ENCODE measurements around the gene CDC123.

The CDC123 gene

DNA sequence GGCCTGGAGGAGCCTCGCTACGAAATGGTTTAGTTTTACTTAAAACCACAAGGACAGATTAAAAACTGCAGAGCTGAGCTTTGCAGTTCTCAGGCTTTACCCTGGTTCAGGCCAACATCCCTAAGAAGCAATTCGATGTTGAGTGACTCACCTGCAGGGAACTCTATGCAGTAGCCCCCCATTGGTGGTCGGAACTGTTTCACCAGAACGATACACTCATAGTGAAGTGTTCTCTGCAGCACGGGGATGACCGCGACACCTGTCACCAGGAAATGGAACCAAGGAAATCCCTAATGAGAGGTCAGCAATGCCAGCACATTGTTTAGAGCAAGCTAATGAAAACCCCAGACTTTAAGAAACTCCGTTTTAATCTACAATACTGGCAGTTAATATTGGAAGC lies 18.3 kb upstream of the CDC123 start (continued):
- TF ChIP-seq, protein P1, sequence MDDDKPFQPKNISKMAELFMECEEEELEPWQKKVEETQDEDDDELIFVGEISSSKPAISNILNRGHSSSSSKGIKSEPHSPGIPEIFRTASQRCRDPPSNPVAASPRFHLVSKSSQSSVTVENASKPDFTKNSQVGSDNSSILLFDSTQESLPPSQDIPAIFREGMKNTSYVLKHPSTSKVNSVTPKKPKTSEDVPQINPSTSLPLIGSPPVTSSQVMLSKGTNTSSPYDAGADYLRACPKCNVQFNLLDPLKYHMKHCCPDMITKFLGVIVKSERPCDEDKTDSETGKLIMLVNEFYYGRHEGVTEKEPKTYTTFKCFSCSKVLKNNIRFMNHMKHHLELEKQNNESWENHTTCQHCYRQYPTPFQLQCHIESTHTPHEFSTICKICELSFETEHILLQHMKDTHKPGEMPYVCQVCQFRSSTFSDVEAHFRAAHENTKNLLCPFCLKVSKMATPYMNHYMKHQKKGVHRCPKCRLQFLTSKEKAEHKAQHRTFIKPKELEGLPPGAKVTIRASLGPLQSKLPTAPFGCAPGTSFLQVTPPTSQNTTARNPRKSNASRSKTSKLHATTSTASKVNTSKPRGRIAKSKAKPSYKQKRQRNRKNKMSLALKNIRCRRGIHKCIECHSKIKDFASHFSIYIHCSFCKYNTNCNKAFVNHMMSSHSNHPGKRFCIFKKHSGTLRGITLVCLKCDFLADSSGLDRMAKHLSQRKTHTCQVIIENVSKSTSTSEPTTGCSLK (tag by site-specific recombination; IDR thresholded peaks at IDR 0.05), result no peak
- TF ChIP-seq ZEB2 (tag by site-specific recombination; IDR thresholded peaks at IDR 0.05), result no peak
- no peak for TF ChIP-seq ZNF248 (tag by site-specific recombination; IDR thresholded peaks at IDR 0.05)
- TF ChIP-seq, protein P2, sequence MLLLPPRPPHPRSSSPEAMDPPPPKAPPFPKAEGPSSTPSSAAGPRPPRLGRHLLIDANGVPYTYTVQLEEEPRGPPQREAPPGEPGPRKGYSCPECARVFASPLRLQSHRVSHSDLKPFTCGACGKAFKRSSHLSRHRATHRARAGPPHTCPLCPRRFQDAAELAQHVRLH (tag by site-specific recombination; IDR thresholded peaks at IDR 0.05), result no peak
- TF ChIP-seq ZNF391 (tag by site-specific recombination; IDR thresholded peaks at IDR 0.05; ENCODE audit: borderline replicate concordance, low read depth), result no peak
- TF ChIP-seq HOXA7 (CRISPR knock-in tag; IDR thresholded peaks at IDR 0.05; ENCODE audit: borderline replicate concordance), result no peak
- TF ChIP-seq ZNF155 (tag by site-specific recombination; IDR thresholded peaks at IDR 0.05), result no peak
- TF ChIP-seq, protein P3, sequence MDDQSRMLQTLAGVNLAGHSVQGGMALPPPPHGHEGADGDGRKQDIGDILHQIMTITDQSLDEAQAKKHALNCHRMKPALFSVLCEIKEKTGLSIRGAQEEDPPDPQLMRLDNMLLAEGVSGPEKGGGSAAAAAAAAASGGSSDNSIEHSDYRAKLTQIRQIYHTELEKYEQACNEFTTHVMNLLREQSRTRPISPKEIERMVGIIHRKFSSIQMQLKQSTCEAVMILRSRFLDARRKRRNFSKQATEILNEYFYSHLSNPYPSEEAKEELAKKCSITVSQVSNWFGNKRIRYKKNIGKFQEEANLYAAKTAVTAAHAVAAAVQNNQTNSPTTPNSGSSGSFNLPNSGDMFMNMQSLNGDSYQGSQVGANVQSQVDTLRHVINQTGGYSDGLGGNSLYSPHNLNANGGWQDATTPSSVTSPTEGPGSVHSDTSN (CRISPR knock-in tag; IDR thresholded peaks at IDR 0.05), result no peak
- TF ChIP-seq EGR2 (tag by site-specific recombination; IDR thresholded peaks at IDR 0.05; ENCODE audit: low read depth), result no peak
- TF ChIP-seq WT1 (tag by site-specific recombination; IDR thresholded peaks at IDR 0.05), result no peak
- no peak for TF ChIP-seq ZNF501 (tag by site-specific recombination; IDR thresholded peaks at IDR 0.05)
- TF ChIP-seq ZNF792 (tag by site-specific recombination; IDR thresholded peaks at IDR 0.05), result no peak

DNA sequence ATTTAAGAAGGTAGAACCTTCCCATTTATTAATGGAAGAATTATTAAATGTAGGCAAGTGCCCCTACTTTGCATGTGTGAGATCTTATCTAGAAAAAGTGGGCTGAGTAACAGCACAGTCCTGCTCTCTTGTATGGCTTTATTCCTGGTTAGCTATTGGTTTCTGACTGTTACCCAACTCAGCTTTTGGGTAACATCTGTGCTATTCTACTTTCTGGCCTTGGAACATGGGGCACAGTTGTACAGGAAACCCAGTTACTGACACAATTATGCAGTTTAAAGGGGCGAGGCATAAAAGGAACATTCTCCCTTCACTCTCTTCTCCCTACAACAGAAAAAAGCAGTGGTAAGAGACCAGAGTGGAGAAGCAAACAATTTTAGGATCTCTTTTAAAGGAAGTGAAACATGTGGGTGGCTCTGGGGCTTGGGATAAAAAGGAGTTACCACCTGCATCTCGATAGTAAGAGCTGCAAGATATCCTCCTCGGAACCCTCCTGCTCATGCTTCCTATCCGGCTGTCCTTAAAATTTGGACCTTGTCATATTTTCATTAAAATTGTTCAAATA lies 16.3 kb upstream of the CDC123 start:
- ChIA-PET POLR2A (no interaction called here), CTCF (interaction anchor here (1.2 kb wide), 1 partner anchor 35 kb away, joined by 3 read pairs; no protein-coding TSS in a partner anchor)
- no peak for TF ChIP-seq ZIC2 (tag by site-specific recombination; IDR thresholded peaks at IDR 0.05)
- TF ChIP-seq, protein P4, sequence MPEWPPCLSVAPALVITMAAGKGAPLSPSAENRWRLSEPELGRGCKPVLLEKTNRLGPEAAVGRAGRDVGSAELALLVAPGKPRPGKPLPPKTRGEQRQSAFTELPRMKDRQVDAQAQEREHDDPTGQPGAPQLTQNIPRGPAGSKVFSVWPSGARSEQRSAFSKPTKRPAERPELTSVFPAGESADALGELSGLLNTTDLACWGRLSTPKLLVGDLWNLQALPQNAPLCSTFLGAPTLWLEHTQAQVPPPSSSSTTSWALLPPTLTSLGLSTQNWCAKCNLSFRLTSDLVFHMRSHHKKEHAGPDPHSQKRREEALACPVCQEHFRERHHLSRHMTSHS (tag by site-specific recombination; IDR thresholded peaks at IDR 0.05), result no peak
- TF ChIP-seq BCL11A (tag by site-specific recombination; IDR thresholded peaks at IDR 0.05; ENCODE audit: low read depth), result no peak
- no peak for TF ChIP-seq ZNF155 (tag by site-specific recombination; IDR thresholded peaks at IDR 0.05)
- no peak for TF ChIP-seq ZNF202 (tag by site-specific recombination; IDR thresholded peaks at IDR 0.05; ENCODE audit: borderline replicate concordance)
- TF ChIP-seq, protein P5, sequence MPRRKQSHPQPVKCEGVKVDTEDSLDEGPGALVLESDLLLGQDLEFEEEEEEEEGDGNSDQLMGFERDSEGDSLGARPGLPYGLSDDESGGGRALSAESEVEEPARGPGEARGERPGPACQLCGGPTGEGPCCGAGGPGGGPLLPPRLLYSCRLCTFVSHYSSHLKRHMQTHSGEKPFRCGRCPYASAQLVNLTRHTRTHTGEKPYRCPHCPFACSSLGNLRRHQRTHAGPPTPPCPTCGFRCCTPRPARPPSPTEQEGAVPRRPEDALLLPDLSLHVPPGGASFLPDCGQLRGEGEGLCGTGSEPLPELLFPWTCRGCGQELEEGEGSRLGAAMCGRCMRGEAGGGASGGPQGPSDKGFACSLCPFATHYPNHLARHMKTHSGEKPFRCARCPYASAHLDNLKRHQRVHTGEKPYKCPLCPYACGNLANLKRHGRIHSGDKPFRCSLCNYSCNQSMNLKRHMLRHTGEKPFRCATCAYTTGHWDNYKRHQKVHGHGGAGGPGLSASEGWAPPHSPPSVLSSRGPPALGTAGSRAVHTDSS (tag by site-specific recombination; IDR thresholded peaks at IDR 0.05), result no peak
- TF ChIP-seq ZNF610 (tag by site-specific recombination; IDR thresholded peaks at IDR 0.05; ENCODE audit: borderline replicate concordance), result no peak
- TF ChIP-seq ZNF292 (tag by site-specific recombination; IDR thresholded peaks at IDR 0.05; ENCODE audit: borderline replicate concordance, low read depth), result no peak
- TF ChIP-seq, protein P6, sequence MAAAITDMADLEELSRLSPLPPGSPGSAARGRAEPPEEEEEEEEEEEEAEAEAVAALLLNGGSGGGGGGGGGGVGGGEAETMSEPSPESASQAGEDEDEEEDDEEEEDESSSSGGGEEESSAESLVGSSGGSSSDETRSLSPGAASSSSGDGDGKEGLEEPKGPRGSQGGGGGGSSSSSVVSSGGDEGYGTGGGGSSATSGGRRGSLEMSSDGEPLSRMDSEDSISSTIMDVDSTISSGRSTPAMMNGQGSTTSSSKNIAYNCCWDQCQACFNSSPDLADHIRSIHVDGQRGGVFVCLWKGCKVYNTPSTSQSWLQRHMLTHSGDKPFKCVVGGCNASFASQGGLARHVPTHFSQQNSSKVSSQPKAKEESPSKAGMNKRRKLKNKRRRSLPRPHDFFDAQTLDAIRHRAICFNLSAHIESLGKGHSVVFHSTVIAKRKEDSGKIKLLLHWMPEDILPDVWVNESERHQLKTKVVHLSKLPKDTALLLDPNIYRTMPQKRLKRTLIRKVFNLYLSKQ (tag by site-specific recombination; IDR thresholded peaks at IDR 0.05; ENCODE audit: borderline replicate concordance), result no peak
- no peaks in the 10 kb centered on the region for H3K4me1 ChIP-seq (ENCODE audit: control insufficient read depth, insufficient read depth, low read length)
- no peak overlapping the region for H3K27ac ChIP-seq (ENCODE audit: extremely low read depth, low read depth, low read length)
- no peak overlapping the region for H3K4me3 ChIP-seq (ENCODE audit: low read depth, low read length)
- peaks cover 41 to 84% of the 10 kb centered on the region in 2 experiments for H3K36me3 ChIP-seq (ENCODE audit: control insufficient read depth in 2 of 2, insufficient read depth in 1 of 2, low read length in 2 of 2)
- no peaks in the 10 kb centered on the region for H3K9me3 ChIP-seq (ENCODE audit: control insufficient read depth, insufficient read depth, low read depth, low read length)

Data from HEK293 (cell line).